CD1c-positive myeloid dendritic cell (primary cell): ENCODE results near the gene ARHGAP26.

Experiments
- DNase-seq: peaks from one replicate; pipeline ENCODE4 v3.0.0-alpha.2; 2016; ENCODE audit errors: extremely low spot score

Gene ARHGAP26

GRCh38 chr5:142811866-142812557 is 41.8 kb downstream of the ARHGAP26 start:
- peak; percentile 53 for DNase-seq

GRCh38 chr5:142813220-142813619 is 43.0 kb downstream of the ARHGAP26 start:
- DNase-seq, result peak; percentile 43

- DNase-seq, result peak; percentile 43
Measured at GRCh38 chr5:142814122-142814521, 43.9 kb downstream of the ARHGAP26 start.

- peak; percentile 24 for DNase-seq
Measured at GRCh38 chr5:142815469-142815868, 45.3 kb downstream of the ARHGAP26 start.

GRCh38 chr5:142816531-142817430 is 46.6 kb downstream of the ARHGAP26 start:
- DNase-seq, result peak; percentile 90

GRCh38 chr5:142817949-142818431 is 47.8 kb downstream of the ARHGAP26 start:
- DNase-seq, result peak; percentile 74

GRCh38 chr5:142819292-142819691 is 49.1 kb downstream of the ARHGAP26 start:
- no peak for DNase-seq

GRCh38 chr5:142819825-142820224 is 49.6 kb downstream of the ARHGAP26 start:
- peak; percentile 36 for DNase-seq

GRCh38 chr5:142820447-142820846 is 50.3 kb downstream of the ARHGAP26 start:
- no peak for DNase-seq

- DNase-seq, result no peak
Measured at GRCh38 chr5:142821034-142821732, 51.0 kb downstream of the ARHGAP26 start.

GRCh38 chr5:142821733-142822487 is 51.7 kb downstream of the ARHGAP26 start:
- peak; percentile 85 for DNase-seq

GRCh38 chr5:142823126-142823525 is 52.9 kb downstream of the ARHGAP26 start:
- no peak for DNase-seq

GRCh38 chr5:142823806-142824205 is 53.6 kb downstream of the ARHGAP26 start:
- DNase-seq, result no peak

GRCh38 chr5:142824391-142824790 is 54.2 kb downstream of the ARHGAP26 start:
- DNase-seq, result no peak

- DNase-seq, result peak; percentile 30
Measured at GRCh38 chr5:142825378-142826089, 55.4 kb downstream of the ARHGAP26 start.

- no peak for DNase-seq
Measured at GRCh38 chr5:142826093-142826492, 55.9 kb downstream of the ARHGAP26 start.

- peak; percentile 85 for DNase-seq
Measured at GRCh38 chr5:142826741-142827492, 56.7 kb downstream of the ARHGAP26 start.

GRCh38 chr5:142827934-142828576 is 57.9 kb downstream of the ARHGAP26 start:
- DNase-seq, result no peak

GRCh38 chr5:142828797-142829535 is 58.8 kb downstream of the ARHGAP26 start:
- no peak for DNase-seq
